HG03439 (cell line): ENCODE results near the gene GCSAML.

Experiments used
- ATAC-seq: cut with Tn5 transposase; IDR thresholded peaks from one replicate; pipeline ENCODE4 v1.9.1; 2021; ENCODE audit warnings: mild to moderate bottlenecking, moderate library complexity; ENCODE audit not compliant: unreplicated experiment

The GCSAML gene

GRCh38 chr1:247562198-247562597 is 13.3 kb downstream of the GCSAML start:
- ATAC-seq: no peak

- ATAC-seq: no peak
Measured at GRCh38 chr1:247574236-247574635, 25.3 kb downstream of the GCSAML start.

- ATAC-seq: no peak
Measured at GRCh38 chr1:247574664-247575063, 25.7 kb downstream of the GCSAML start.

GRCh38 chr1:247576514-247576913 is 27.6 kb downstream of the GCSAML start:
- no peak for ATAC-seq

GRCh38 chr1:247578946-247579460 is 30.1 kb downstream of the GCSAML start:
- ATAC-seq: no peak

- ATAC-seq: no peak
Measured at GRCh38 chr1:247588060-247588459, 39.1 kb downstream of the GCSAML start, which contains the start of gene OR2G2. Gene OR2G2 (plus strand): TSS chr1:247588360. CDS start chr1:247588360, 0 bp downstream.

GRCh38 chr1:247605286-247605685 is 56.4 kb downstream of the GCSAML start, which contains the start of gene OR2G3:
Gene OR2G3 (plus strand): TSS chr1:247605586. CDS start chr1:247605586, 0 bp downstream.
- no peak for ATAC-seq

- no peak for ATAC-seq
Measured at GRCh38 chr1:247613405-247613804, 64.5 kb downstream of the GCSAML start.

- ATAC-seq: no peak
Measured at GRCh38 chr1:247614625-247615024, 65.7 kb downstream of the GCSAML start.
